KMS-11 (cell line): ENCODE measurements around the gene USP38.
A peak's percentile ranks its signal among the peaks of the same experiment; 100 is the strongest.

Source experiments
- H2AFZ ChIP-seq: fragments of 200-600 bp; sonication (generic); 2 replicates; pipeline ENCODE4 v1.6.1; 2016; ENCODE audit warnings: antibody characterized with exemption, mixed run types, low read depth
- H3K27ac ChIP-seq: fragments of 200-600 bp; sonication (generic); 2 replicates; pipeline ENCODE4 v1.6.1; 2016; ENCODE audit warnings: mild to moderate bottlenecking, mixed run types
- H3K27me3 ChIP-seq: fragments of 200-600 bp; sonication (generic); 2 replicates; pipeline ENCODE4 v1.6.1; 2017; ENCODE audit warnings: mild to moderate bottlenecking, low read depth, mixed run types, moderate library complexity; ENCODE audit not compliant: insufficient read depth
- H3K36me3 ChIP-seq: fragments of 200-600 bp; sonication (generic); 2 replicates; pipeline ENCODE4 v1.6.1; 2017; ENCODE audit warnings: mild to moderate bottlenecking, mixed run types; ENCODE audit not compliant: insufficient read depth
- H3K4me1 ChIP-seq: fragments of 200-600 bp; sonication (generic); 2 replicates; pipeline ENCODE4 v1.6.1; 2016; ENCODE audit warnings: mild to moderate bottlenecking, low read depth, mixed run types; ENCODE audit not compliant: poor library complexity, severe bottlenecking
- H3K4me2 ChIP-seq: fragments of 200-600 bp; sonication (generic); 2 replicates; pipeline ENCODE4 v1.7.0; 2016; ENCODE audit warnings: mild to moderate bottlenecking, mixed run types
- H3K4me3 ChIP-seq: fragments of 200-600 bp; sonication (generic); IDR thresholded peaks from 2 replicates; pipeline ENCODE4 v1.6.1; 2017; ENCODE audit warnings: low read depth, low read length, mixed read lengths; ENCODE audit not compliant: insufficient read depth
- H3K79me2 ChIP-seq: fragments of 200-600 bp; sonication (generic); 2 replicates; pipeline ENCODE4 v1.6.1; 2016; ENCODE audit warnings: low read depth, mixed run types; ENCODE audit not compliant: insufficient read depth
- H3K9ac ChIP-seq: fragments of 200-600 bp; sonication (generic); 2 replicates; pipeline ENCODE4 v1.6.1; 2016; ENCODE audit warnings: mild to moderate bottlenecking, mixed run types
- H4K20me1 ChIP-seq: fragments of 200-600 bp; sonication (generic); 2 replicates; pipeline ENCODE4 v1.6.1; 2016; ENCODE audit warnings: mild to moderate bottlenecking, mixed run types; ENCODE audit not compliant: insufficient read depth
- CTCF ChIP-seq: fragments of 200-600 bp; sonication (generic); conservative IDR thresholded peaks from 2 replicates; pipeline ENCODE4 v1.6.1; 2017; ENCODE audit warnings: low read depth, mild to moderate bottlenecking, antibody characterized with exemption, low read length, moderate library complexity, mixed read lengths

The USP38 gene

GRCh38 chr4:143199503-143199902, 14.8 kb downstream of the USP38 start:
- Histone ChIP-seq H2AFZ (no peak overlapping the region), H3K36me3 (peaks cover 19% of the 10 kb centered on the region; the same call in 1 of the 2 replicates), H3K27me3 (no peaks in the 10 kb centered on the region), H3K9ac (no peak overlapping the region), H4K20me1 (no peaks in the 10 kb centered on the region), H3K27ac (no peak overlapping the region), H3K4me2 (no peak overlapping the region), H3K4me3 (no peak overlapping the region), H3K4me1 (peaks cover 10% of the 10 kb centered on the region), H3K79me2 (peaks cover 8% of the 10 kb centered on the region; the same call in 1 of the 2 replicates)
- no peak for TF ChIP-seq CTCF

- H3K27me3 ChIP-seq = no peaks in the 10 kb centered on the region
- peaks cover 10% of the 10 kb centered on the region for H3K4me1 ChIP-seq
- H3K27ac ChIP-seq = no peak overlapping the region
- no peaks in the 10 kb centered on the region for H3K79me2 ChIP-seq
- no peaks in the 10 kb centered on the region for H4K20me1 ChIP-seq
- peak; percentile 47; the same call in 1 of the 2 replicates for TF ChIP-seq CTCF
- H2AFZ ChIP-seq = no peak overlapping the region
- no peak overlapping the region for H3K4me2 ChIP-seq
- no peak overlapping the region for H3K4me3 ChIP-seq
- peaks cover 14% of the 10 kb centered on the region; the same call in 1 of the 2 replicates for H3K36me3 ChIP-seq
- H3K9ac ChIP-seq = no peak overlapping the region
Observed at GRCh38 chr4:143202824-143203223, 18.1 kb downstream of the USP38 start.

GRCh38 chr4:143203577-143203976, 18.9 kb downstream of the USP38 start:
- H3K27ac ChIP-seq = no peak overlapping the region
- no peaks in the 10 kb centered on the region for H3K27me3 ChIP-seq
- no peaks in the 10 kb centered on the region for H4K20me1 ChIP-seq
- no peak overlapping the region for H3K4me3 ChIP-seq
- no peak overlapping the region for H3K9ac ChIP-seq
- no peaks in the 10 kb centered on the region for H3K79me2 ChIP-seq
- TF ChIP-seq CTCF = no peak
- peaks cover 10% of the 10 kb centered on the region for H3K4me1 ChIP-seq
- H3K4me2 ChIP-seq = no peak overlapping the region
- peaks cover 9% of the 10 kb centered on the region; the same call in 1 of the 2 replicates for H3K36me3 ChIP-seq
- H2AFZ ChIP-seq = no peak overlapping the region

- no peak overlapping the region for H3K4me2 ChIP-seq
- H3K36me3 ChIP-seq = peaks cover 7% of the 10 kb centered on the region; the same call in 1 of the 2 replicates
- H3K79me2 ChIP-seq = no peaks in the 10 kb centered on the region
- no peak overlapping the region for H2AFZ ChIP-seq
- no peaks in the 10 kb centered on the region for H3K27me3 ChIP-seq
- H4K20me1 ChIP-seq = no peaks in the 10 kb centered on the region
- no peak overlapping the region for H3K27ac ChIP-seq
- TF ChIP-seq CTCF = no peak
- H3K9ac ChIP-seq = no peak overlapping the region
- H3K4me3 ChIP-seq = no peak overlapping the region
- peaks cover 4% of the 10 kb centered on the region for H3K4me1 ChIP-seq
Observed at GRCh38 chr4:143207555-143207954, 22.8 kb downstream of the USP38 start.
